HG03066 (cell line): ENCODE measurements around the gene ABHD17C.

Experiments
- ATAC-seq: cut with Tn5 transposase; IDR thresholded peaks from one replicate; pipeline ENCODE4 v1.9.1; 2021; ENCODE audit warnings: low read depth; ENCODE audit not compliant: unreplicated experiment

The ABHD17C gene

DNA sequence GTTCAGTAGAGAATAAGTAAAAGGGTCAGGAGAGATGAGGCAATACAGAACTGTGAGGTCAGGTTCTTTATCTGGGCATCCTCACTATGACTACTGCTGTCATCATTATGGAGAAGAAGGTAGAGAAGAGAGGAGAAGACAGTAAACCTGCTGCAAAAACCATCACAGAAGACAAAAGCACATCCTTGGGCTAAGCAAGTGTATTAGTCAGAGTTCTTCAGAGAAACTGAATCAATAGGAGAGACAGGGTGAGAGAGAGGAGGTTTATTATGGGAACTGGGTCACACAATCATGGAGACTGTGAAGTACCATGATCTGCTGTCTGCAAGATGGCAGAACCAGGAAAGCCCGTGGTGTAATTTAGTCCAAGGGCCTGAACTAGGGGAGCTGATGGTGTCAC lies 9.5 kb upstream of the ABHD17C start:
- no peak for ATAC-seq

DNA sequence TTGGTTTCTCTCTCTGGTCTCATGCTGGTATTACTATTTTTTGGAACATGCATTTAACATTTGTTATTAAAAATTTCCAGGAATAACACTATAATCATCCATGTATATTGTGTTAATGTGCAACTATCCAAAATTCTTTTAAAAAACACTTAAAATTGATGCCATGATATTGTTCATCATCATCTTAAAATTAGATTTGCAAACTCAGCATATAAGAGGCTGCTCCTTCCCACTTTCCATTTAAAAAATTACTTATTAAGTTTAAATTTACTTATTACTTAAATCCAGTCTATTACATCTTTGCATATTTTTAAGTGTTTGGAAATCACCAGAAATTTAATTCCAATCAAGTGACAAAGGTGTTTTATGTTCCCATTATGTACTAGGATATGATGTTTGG lies 5.8 kb upstream of the ABHD17C start:
- ATAC-seq = no peak

DNA sequence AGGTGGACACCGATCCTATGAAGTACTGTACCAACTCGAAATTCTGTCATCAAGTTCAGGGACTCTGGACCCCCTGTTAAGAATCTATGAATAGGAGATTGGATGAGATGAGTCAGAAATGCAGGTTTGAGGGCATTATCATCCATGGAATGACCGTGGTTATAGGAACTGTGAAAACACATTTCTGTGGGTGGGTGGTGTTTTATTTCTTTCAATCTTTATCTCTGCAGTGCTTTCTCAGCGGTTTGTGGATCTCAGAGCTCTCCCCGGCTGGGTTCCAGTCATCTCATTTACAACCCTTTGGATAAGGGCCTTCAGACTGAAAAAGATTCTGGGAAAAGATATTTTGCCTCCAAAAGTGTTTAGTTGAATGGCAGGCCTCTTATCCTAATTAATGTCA lies 5.4 kb upstream of the ABHD17C start:
- ATAC-seq = no peak

DNA sequence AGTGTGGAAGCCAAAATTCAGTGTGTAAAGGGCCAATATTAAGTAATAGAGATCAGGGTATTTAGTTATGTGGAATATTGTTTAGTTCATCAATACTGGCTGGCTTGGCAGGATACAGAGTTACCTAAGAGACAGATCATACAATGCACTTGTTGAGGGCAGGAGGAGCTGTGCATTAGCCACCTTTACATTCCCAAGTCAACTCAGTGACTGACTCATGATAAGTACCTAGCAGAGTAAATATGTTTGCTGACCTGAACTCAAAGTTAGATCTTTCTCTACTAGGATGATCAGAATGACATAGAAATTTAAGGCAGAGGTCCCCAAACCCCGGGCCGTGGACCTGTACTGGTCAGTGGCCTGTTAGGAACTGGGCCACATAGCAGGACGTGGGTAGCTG lies 3.5 kb upstream of the ABHD17C start:
- no peak for ATAC-seq

DNA sequence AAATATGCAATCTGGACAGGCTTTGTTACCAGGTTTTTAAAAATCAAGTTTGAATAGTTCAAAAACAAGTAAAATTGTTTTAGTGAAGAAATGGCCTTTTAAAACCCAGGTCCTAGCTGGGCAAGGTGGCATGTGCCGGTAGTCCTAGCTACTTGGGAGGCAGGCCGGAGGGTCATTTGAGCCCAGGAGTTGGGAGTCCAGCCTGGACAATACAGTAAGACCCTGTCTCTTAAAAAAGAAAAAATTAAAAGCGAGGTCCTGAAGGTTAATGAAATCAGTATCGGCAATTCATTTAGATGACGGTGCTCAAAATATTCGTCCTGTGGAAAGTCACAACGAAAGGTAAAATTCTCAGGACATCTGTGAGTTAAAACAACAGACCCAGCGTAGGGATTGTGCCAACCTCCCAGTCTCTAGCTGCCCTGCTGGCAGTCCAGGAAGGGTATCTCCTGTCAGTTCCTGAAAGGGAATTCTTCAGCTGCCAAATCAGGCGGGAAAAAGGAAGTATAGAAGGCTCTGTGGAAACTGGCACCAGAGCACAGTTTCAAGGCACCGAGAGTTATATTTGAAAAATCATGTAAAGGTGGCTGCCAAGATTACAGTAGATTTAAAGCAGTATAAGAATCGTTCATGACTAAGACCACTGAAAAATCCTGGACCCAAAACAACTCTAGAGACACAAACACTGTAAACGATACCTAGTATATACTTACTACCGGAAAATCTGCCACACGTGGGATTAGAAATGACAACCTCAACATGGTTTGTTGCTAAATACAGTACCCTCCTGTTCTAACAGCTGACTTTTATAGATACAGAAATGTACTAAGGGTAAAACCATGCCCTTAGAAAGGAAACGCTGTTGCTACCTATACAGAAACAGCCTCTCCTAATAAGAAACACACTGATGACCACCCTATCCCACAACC lies 1.2 kb upstream of the ABHD17C start:
- ATAC-seq = no peak

DNA sequence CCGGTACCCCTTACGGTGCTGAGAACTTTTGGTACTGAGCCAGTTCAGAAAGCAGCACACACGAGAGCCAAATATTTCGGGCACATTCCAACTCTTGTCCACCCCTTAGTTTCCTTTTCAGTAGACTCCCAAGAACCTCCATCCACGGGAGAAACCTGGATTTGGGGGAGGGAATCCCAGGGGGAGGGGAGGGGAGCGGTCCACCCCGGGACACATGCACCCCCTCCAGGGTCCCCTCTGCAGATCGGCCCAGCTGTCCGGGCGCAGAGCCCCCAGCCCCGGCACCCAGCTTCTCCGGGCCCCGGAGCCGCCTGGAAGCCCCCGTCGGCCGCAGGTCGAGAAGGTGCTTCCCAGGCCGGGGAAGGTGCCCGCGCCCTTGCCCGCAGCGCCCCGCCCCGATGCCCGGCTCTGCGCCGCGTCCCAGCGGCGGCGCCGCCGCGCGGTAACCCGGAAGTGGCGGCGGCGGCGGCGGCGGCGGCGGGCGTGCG lies 455 bp upstream of the ABHD17C start:
- peak; percentile 30 for ATAC-seq

DNA sequence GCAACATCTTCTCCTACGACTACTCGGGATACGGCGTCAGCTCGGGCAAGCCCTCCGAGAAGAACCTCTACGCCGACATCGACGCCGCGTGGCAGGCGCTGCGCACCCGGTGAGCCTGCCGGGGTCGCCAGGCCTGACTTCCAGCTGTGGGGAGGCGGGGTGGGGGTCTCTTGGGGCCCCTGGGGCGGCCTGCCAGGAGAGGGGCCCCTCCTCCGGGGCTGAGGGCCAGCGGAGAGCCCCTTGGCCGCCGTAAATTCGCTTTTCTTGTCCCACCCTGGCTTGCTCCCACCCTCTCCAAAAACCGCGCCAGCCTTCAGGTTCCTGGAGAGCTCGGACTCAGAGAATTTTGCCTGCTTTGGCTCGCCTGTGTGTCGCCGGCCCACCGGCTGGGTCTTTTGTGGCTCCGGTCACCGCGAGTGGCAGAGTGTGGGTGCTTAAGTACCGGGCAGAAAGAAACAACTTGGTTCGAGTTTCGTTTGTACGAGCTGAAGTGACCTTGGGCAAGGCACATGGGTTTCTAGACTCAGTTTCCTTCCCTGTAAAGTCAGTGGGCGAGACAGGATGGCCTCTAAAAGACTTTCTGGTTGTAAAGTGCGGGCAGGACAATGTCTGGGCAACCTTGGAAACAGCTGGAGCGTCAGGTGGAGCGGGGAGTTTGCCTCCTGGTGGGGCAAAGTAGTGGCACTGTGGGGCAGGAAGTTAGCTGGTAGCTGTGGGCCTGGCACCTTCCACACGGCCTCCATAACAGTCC lies 976 bp downstream of the ABHD17C start:
- no peak for ATAC-seq

DNA sequence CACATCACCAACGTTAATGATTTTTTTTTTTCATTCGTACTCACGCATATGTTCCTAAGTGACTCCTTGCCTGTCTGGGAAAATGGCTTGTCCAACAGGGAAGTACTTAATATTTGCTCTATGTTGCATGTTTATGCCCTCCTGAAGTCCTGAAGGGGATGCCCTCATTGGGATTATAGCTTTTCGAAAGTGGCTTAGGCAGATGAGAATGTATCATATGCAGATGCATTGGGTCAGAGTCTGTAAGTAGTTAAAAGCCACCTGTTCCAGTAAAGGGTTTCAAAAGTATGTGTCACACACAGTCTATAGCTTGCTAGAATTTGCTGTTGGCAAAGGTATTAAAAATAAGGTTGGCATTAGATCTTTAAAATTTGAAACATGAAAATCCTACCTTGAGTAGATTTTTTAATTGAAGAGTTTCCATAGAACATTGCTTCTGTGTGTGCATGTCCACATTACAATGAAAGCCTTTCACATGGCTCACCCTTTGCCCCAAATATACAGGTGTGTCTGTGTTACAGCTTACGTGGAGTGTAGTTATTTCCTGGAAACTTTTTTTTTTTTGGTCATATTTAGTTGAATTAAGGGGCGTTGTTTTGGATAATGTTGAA lies 2.1 kb downstream of the ABHD17C start:
- ATAC-seq = no peak

DNA sequence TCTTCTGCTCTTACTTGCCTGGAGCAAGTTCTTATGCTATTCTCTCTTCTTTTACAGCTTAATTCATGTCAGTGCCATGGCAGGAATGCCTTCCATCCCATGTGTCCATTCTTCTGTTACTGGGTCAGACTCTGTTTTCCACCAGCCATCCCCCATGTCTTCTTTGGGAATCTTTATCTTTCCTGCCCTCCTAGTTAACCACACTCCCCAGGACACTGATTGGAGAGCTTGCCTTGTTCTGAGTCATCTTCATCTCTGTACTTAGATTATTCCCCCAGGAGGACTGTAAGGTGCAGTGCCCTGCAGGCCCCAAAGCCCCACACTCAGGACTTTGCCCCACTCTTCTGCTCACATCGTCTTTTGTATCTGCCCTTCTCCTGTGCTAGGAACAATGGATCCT lies 3.6 kb downstream of the ABHD17C start:
- ATAC-seq = no peak

DNA sequence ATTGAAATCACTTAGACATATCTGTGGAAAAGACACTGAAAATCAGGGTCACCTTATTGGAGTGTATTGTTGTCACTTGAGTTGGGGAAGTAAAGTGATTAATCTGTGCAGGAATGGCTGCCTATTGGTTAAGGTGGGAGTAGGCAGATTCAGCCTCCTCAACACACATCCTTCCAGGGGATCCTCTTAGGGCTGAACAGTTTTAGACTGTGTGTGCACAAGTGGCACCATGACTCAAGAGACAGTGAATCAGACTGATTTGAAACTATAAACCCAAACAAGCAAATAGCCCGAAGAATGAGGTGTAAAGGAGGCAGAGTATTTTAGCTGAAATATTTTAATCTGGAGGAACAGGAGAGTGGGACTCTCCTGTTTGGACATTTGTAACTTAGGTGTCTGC lies 4.9 kb downstream of the ABHD17C start:
- ATAC-seq = no peak

DNA sequence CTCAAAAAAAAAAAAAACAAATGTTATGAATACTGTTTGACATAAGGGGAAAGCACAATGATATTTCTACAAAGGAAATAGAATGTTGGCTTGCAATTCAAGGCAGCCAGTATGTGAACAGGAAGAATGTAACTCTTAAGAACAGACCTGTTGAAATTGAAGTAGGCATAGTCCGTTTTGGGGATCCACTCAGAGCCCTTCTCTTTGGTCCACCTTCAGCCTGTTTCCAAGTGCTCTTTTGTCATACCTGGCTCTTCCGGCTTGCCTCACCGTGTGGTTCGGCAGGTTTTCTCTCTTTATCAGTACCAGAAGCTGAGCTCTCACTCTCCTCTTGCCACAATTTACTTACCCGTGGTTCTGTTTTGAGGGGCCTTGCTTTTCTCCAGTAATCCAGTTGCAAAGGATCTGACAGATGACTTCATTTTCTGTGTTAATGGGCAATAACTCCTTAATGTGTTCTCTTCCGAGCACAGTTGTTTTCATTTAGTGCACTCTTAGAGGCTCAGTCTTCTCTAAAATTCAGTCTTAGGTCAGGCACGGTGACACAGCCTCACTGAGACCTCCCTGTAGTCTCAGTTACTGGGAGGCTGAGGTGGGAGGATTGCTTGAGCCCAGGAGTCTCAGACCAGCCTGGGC lies 6.7 kb downstream of the ABHD17C start:
- no peak for ATAC-seq

DNA sequence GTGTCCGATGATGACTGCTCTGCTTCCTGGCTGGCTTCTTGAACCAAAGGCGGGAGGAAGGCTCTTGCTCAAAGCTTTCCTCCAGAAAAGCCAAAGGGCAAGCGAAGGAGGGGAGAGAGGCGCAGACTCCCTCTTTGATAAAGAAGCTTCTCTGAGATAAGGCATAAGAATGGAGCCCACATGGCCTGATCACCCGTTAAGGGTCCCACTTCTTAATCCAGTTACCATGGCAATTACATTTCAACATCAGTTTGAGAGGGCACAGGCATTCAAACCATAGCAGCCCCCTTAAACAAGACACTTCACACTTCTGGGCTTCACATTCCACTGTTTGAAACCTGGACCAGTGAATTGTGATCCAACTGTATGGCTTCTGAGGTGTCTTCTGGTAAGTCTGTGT lies 8.0 kb downstream of the ABHD17C start:
- no peak for ATAC-seq

DNA sequence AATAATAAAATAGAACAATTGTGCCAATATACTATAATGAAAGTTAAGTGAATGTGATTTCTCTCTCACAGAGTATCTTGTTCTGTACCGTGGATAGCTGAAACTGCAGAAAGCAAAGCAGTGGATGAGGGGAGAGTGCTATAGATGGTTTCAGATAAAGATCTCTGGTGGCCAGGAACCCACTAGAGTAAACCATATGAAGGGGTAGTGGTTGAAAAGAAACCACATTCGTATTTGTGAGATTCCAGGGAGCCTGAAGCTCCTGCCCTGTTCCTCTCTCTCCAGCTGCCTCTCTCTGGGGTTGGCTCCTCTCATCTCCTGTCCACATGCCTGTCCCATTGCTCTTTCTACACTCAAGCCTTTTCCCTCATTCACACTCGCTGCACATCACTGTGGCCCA lies 8.9 kb downstream of the ABHD17C start:
- no peak for ATAC-seq

DNA sequence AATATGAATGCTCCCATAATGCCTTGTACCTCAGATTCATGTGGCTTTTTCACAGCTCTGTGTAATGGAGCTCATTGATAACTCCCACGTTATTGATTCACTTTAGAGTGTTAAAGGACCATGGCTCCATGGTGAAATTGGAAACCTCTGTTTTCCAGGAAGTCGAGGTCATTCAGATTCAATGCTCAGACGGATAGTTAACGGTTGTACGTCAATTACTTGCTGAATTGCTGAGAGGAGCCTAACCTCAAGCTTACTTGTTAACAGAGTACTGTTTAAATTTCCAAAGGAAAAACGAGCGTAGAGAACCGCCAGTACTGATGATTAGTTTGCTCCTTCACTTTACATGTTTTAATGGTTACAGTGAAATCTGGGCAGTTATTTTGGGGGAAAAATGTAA lies 11.1 kb downstream of the ABHD17C start:
- ATAC-seq = no peak

DNA sequence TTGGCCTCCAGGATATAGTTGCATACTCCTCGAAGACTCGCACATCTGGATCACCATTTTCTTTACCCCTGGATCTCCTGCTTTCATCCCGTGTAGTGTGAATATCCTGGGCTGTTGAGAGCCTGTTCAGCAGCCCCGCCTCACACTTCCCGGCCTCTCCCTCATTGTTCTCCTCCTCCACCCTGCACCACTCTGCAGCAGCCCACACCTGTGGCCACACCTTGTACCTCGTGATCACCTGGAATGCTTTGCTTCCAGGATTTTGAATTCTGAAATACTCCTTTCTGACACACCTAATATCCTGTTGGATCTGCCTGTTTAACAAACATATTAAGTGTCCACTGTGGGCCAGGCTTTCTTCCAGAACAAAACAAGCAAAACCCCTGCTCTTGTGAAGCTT lies 14.4 kb downstream of the ABHD17C start:
- ATAC-seq = no peak

DNA sequence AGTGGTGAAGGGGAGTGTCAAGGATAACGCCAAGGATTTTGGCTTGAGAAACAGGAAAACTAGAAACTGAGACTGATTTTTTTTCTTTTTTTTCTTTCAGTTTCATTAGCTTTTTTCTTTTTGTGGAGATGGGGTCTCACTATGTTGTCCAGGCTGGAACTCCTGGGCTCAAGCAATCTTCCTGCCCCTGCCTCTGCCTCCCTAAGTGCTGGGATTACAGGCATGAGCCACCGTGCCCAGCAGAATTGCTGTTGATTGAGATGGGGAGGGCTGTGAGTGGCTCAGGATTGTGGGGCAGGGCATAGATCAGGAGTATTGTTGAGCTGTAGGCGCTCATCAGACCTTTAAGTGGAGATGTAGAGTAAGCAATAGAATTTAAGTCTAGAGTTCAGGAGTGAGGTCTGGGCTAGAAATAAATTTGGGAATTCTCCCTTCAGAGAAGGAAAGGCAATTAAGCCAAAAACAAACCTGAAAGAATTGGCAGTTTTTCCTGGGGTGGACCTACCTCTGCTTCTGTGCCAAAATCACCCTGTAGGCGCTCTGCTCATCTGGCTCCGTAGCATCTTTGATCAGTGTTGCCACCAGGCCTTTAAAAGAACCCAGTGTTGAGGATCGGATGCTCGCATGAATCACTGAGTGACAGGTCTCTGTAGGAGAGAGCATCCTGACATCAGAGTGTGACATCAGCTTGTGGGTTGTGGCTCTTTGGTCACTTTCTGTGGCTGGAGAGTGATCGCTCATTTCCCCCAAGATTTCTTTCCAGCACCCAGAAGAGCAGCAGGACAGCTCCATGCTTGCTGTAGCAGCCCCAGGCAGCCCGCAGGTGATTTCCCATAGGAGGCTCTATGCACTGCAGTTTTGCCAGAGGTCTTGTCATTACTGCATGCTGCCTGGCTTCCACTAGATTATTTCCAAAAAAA lies 15.8 kb downstream of the ABHD17C start:
- ATAC-seq = no peak

DNA sequence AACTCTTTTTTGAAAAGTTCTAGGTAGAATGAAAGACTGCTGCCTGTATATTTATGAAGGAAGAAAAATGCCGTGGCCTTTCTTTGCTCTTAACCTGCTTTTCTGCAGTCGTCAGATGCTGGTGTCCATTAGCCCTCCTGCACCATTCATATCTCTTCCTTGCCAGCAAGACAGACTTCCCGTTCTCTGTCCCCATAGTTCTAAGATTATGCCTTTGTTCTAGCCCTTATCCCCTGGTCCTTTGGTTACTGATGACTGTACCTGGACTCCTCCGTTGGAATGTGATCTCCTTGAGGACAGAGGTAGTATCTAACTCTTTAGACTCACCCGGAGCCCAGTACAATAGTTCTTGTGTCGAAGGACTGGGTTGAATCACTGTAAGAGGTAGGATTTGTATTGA lies 16.8 kb downstream of the ABHD17C start:
- no peak for ATAC-seq

DNA sequence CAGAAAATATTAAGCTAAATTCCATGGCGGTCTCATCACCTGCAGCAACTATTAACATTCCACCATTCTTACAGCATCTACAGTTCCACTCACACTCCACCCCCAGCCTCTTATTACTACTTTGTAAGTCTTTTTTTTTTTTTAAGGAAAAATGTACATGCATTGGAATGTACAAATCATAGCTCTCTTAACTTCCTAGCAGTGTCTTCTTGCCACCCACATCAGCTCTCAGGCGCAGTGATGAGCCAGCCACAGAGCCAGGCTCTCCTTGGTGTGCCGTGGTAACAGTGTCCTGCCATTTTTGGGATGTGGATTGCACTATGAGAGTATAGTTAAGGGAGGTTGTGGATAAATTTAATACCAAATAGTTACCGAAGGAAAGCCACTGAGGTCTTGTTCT lies 17.8 kb downstream of the ABHD17C start:
- no peak for ATAC-seq

DNA sequence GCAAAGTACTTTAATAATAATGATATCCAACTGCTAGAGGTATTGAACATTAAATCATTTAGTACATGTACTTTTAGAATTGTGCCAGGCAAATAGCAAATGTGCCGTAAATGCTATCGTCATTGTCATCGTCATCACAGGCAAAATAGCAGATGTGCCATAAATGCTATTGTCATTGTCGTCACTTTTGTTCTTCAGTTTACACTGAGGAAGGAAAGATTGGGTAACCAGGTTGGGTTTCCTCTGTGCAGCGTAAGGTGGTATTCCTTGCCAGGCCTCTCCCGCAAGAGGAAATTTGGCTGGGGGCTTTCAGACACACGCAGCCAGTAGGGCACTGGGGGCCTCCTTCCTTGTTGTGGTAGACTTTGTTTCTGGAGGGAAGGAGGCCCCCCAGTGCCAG lies 26.4 kb downstream of the ABHD17C start:
- no peak for ATAC-seq

DNA sequence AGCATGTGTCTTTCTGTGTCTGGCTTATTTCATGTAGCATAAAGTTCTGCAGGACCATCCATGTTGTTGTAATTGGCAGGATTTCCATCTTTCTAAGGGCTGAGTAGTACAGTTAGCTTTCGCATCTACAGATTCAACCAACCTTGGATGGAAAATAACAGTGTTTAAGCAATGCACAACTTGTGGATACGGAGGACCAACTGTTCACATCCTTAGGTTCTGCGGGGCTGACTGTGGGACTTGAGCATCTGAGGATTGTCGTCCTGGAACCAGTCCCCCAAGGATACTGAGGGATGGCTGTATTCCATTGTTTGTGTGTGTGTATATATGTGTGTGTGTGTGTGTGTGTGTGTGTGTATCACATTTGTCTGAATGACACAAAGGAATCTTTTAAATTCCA lies 27.7 kb downstream of the ABHD17C start:
- no peak for ATAC-seq
